GM18517 (cell line): ENCODE data around the gene ST6GALNAC6.
A peak's percentile ranks its signal among the peaks of the same experiment; 100 is the strongest.

Experiments
- ATAC-seq: cut with Tn5 transposase; IDR thresholded peaks from one replicate; pipeline ENCODE4 v1.9.1; 2021; ENCODE audit warnings: mild to moderate bottlenecking, moderate library complexity; ENCODE audit not compliant: unreplicated experiment

Gene ST6GALNAC6

GRCh38 chr9:127917603-127918002 is 18.2 kb upstream of the ST6GALNAC6 start:
- ATAC-seq, result peak; percentile 42

GRCh38 chr9:127916720-127917581 is 17.5 kb upstream of the ST6GALNAC6 start, which contains the start of gene ST6GALNAC4:
Gene ST6GALNAC4, minus strand, starts transcription at chr9:127917041. Its CDS starts 622 bp downstream, at chr9:127916419.
- ATAC-seq, result peak; percentile 33

GRCh38 chr9:127915801-127916719 is 16.7 kb upstream of the ST6GALNAC6 start:
- ATAC-seq, result peak; percentile 36

- ATAC-seq, result no peak
These were observed 15.9 kb upstream of the ST6GALNAC6 start for GRCh38 chr9:127915325-127915752.

DNA sequence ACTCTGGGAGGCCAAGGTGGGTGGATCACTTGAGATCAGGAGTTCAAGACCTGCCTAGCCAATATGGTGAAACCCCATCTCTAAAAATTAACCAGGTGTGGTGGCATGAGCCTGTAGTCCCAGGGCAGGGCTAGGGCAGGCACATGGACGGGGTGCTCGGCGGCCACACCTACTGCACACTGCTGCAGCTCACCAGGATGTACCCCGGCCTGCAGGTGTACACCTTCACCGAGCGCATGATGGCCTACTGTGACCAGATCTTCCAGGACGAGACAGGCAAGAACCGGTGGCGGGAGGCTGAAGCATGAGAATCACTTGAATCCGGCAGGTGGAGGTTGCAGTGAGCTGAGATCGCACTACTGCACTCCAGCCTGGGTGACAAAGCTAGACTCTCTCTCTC is 14.3 kb upstream of the ST6GALNAC6 start:
- no peak for ATAC-seq

DNA sequence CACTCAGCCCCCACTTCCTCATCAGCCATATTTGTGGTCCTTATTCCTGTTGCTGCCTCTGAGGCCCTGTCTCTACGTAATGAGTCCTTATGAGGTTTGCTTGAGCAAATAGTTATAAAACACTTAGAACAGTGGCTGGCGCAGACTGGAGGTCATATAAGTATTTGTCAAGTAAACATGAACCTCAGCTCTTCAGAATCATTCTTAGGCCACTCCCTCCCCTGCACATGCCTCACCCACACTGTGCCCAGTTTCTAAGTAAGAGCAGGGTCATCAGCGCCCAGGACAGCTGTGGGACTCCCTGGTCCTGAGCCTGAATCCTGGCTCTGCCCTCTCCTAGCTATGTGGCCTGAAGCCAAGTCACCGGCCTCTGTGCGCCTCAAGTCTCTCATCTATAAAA is 13.5 kb upstream of the ST6GALNAC6 start:
- no peak for ATAC-seq

DNA sequence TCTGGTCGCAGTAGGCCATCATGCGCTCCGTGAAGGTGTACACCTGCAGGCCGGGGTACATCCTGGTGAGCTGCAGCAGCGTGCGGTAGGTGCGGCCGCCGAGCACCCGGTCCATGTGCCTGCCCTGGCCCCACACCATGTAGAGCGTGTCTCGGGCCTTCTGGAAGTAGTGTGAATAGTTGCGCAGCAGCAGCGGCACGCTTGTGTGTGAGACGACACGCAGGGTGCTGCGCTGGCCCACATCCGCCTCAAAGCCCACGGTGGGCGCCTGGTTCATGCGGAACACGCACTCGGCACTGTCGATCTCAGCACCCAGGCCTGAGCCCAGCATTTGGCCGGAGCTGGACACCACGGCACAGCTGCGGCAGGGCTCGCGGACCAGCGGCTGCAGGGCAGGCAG is 12.9 kb upstream of the ST6GALNAC6 start:
- ATAC-seq, result no peak

DNA sequence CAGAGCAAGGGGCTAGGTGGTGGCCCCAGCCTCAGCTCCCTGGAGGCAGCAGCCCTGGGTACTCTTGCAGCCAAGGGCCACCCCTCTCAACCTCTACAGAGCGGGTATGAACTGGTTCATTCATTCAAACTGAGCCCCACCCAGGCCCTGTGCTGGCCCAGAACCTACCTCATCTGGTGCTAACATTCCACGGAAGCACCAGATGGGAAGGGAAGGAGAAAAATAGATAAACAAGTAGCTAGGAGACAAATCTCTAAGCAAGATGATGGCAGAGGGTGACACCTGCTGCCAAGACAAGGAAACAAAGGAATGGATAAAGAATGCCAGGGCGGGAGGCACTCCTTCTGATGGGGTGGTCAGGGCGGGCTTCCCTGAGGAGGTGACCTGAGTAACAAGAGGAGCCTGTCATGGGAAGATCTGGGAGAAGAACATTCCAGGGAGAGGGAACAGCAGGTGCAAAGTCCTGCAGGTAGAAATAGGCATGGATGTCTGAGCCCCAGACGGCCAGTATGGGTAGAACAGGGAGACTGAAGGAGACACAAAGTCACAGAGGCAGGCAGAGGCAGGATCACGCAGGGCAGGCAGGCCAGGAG is 11.3 kb upstream of the ST6GALNAC6 start:
- ATAC-seq, result no peak

DNA sequence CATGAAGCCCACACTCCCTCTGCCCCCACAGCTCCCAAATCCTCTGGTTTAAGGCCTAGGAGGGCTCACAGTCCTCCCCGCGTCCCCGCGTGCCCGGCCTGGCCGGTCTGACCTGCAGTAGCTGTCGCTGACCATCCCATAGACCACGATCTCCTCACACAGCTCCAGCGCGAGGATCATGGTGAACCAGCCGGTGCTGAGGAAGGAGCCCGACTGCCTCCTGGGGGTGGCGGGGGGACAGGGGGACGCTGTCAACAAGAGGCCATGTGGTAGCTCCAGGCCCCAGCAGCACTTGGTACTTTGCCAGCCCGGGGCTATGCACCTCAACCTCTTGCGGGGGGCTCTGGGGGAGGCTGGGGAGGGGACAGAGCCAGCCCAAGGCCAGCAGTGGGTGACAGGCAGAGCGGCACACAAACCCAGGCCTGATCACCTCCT is 10.5 kb upstream of the ST6GALNAC6 start:
- ATAC-seq, result no peak

GRCh38 chr9:127908660-127908926 is 9.2 kb upstream of the ST6GALNAC6 start:
- ATAC-seq, result no peak

DNA sequence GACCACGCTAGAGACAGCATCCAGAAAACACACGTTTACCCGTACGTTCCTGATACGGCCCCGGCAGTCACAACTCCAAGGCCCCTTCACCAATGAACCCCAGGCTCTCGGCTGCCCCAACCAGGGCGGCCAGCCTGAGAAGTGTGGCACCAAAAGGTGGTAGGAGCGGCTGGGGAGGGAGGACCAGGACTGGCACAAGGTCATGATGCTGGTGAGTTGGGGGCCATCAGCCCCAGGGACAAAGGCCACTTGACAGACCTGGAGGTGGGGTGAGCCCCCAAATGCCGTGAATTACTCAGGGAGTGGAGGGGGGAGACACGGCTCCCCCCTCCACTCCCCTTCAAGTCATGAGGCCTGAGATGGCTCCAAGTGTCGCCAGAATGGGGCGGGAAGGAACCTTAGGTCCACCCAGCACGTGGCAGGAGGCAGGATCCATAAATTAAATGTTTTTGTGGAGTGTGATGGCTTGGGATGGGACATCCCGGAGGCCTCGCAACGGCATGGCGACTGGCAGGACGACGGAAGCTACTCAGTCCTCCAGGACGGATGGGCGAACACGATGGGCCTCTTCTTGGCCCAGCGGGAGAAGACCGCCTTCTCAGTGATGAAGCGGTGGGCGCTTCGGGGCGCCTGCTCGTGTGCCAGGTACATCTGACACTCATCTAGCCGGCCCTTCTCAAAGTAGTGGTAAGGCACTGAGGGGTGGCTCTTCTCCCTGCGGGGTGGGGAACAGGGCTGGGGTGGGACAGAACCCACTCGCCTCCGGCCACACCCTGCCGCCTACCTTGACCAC is 8.7 kb upstream of the ST6GALNAC6 start:
- ATAC-seq, result no peak

DNA sequence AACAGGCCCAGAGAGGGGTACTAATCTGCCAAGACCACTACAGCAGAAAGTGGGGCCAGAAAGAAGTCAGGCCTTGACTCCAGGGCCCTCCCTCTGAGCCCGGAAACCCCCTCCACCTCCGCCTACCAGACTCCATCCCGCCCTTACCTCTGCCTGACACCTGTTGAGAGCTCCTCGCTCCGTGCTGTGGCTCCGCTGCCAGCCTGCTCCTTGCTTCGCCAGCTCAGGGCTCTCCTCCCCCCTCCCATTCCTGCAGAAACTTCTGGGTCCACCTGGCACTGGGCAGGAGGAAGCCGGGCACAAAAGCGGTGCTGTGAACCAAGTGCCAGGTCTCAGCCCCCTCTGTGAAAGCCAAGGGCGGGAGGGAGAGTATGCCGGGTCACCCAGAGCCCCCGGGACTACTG is 6.4 kb upstream of the ST6GALNAC6 start:
- no peak for ATAC-seq

GRCh38 chr9:127905004-127905728 is 5.8 kb upstream of the ST6GALNAC6 start:
- no peak for ATAC-seq

- ATAC-seq, result no peak
These were observed 5.2 kb upstream of the ST6GALNAC6 start for GRCh38 chr9:127904561-127905003.

DNA sequence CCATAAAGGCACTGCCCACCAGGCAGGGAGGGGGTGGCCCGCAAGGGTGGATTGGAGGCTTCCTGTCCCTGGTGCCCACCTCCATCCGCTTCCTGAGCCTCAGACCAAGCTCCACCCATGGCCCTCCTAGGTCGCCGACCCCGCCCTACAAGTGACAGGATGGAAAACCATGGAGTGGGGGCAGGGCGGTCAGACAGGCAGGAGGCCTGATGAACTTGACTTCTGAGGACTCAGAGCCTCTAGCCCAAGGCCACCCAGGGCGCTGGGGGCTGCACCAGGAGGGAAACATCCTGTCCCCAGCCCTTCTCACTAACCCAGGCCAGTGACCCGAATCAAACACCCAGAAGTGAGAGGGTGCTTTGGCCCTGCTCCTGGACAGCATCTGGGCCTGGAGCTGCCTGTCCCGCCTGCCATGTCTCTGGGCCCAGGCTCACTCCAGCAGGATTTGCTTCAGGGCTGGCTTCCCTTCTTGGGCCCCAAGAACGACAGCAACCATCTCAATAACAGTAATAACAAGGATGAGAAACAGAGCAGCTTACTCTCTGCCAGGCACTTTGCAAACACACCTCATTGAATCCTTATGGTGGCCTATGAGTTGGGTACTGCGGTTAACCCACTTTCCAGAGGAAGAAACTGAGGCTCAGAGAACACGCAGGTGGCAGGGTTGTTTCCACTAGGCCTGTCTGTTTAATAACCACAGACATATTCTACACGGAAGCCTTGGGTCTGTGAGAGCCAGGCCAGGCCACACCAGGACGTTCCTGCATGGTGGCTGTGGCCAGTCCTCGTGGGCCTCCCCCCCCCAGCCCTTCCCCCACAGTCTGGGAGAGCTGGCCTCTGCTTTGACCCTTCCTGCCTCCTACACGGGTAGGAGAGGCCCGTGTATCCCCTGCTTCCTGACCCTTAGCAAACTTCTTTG is 4.4 kb upstream of the ST6GALNAC6 start:
- no peak for ATAC-seq

GRCh38 chr9:127898433-127899127 is 823 bp downstream of the ST6GALNAC6 start:
- no peak for ATAC-seq

DNA sequence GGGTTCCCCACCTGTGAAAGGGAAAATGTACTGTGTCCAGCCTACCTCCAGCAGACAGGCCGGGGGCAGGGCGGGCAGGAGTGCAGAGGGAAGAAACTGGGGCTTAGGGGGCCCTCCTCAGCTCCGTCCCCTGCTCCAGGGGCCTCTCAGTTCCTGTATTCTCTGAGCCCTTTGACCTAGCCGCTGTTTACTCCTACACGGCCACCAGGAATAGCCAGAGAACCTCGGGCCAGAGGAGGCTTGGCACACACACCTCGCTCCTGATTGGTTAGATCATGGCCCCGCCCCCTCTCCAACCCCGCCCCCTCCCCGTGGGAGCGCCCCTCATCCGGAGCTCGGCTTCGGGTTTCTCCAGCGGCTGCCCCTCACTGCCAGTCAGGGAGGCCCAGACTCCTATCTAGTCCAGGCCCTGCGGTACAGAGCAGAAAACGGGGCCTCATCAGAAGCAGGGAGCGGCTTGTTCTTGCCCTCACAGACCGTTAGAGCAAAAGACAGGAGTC is 2.2 kb downstream of the ST6GALNAC6 start:
- no peak for ATAC-seq
